Testis (tissue), 3 donors: ENCODE measurements around the gene ARHGEF38. TPM values are rescaled to one million over a fixed set of nuclear protein-coding genes. Genes with fewer than 3 reads are reported as not detected.

ENCODE experiments used
- DNase-seq: peaks from one replicate; pipeline ENCODE4 v3.0.0-alpha.2; 2019
- H3K27ac ChIP-seq, 2 donors: fragments of 200-600 bp; sonication (generic); one replicate each; pipeline ENCODE4 v1.5.1; 2019
- H3K27me3 ChIP-seq: fragments of 200-600 bp; sonication (generic); one replicate; pipeline ENCODE4 v1.5.1; 2019
- H3K36me3 ChIP-seq: fragments of 200-600 bp; sonication (generic); one replicate; pipeline ENCODE4 v1.5.1; 2017; ENCODE audit warnings: low read depth; ENCODE audit errors: missing control alignments
- H3K4me1 ChIP-seq: fragments of 200-600 bp; sonication (generic); one replicate; pipeline ENCODE4 v1.5.1; 2019
- H3K4me3 ChIP-seq, 2 donors: fragments of 200-600 bp; sonication (generic); one replicate each; pipeline ENCODE4 v1.5.1; 2017 to 2019
- H3K9me3 ChIP-seq: fragments of 200-600 bp; sonication (generic); one replicate; pipeline ENCODE4 v1.5.1; 2017
- POLR2A ChIP-seq: fragments of 450-650 bp; IDR thresholded peaks from one replicate; pipeline ENCODE4 v1.6.1; 2017; ENCODE audit warnings: antibody characterized with exemption, mild to moderate bottlenecking, moderate library complexity
- WGBS, 2 donors: methylation state at CpG; one replicate each; pipeline ENCODE4 v1.1.5; 2018; 5-methylcytosine and 5-hydroxymethylcytosine counted together
- intact Hi-C: fragments of 100-400 bp; cut with DNase I; formaldehyde crosslinking; loops from one replicate; pipeline ENCODE4 v1.15.1; 2023; ENCODE audit warnings: low total_unique reads
- polyA plus RNA-seq: library from polyadenylated mRNA; stranded (reverse); fragments of 350-450 nt; fragmentation: Illumina TruSeq; extraction: RNeasy Lipid Tissue Mini Kit (QIAGEN cat#74804); gene quantifications from one replicate; pipeline ENCODE4 v1.2.3, GENCODE V29; 2014; ENCODE audit warnings: low read depth, low replicate concordance; ENCODE audit not compliant: insufficient read depth
- total RNA-seq, 2 donors: library from RNA; depleted of rRNA; stranded (reverse); fragments of >200 nt; gene quantifications; one replicate each; pipeline ENCODE4 v1.2.3, GENCODE V29; 2016
- TF ChIP-seq, protein P1 (sequence below), 3 experiments: fragments of 450-650 bp in 2 of 3; fragments of 200-600 bp in 1 of 3; sonication (generic) in 1 of 3; IDR thresholded peaks; one replicate each; pipeline ENCODE4 v1.5.1; 2016 to 2019; ENCODE audit warnings: antibody characterized with exemption in 3 of 3, mild to moderate bottlenecking in 2 of 3, moderate library complexity in 1 of 3

Gene ARHGEF38
- total and polyA plus RNA-seq, 3 donors from 2014 or later = 0.08 to 2.2 (median 0.86) TPM

- H3K27me3 ChIP-seq = no peaks in the 10 kb centered on the region
- no peak overlapping the region for H3K27ac ChIP-seq
- 78 to 88% methylated on average over 1 of the region's 1 CpG for WGBS, 2 donors
- no peak overlapping the region for H3K4me3 ChIP-seq
- H3K4me1 ChIP-seq = no peaks in the 10 kb centered on the region
- no peaks in the 10 kb centered on the region for H3K36me3 ChIP-seq
- intact Hi-C loops = no loop called here
- TF ChIP-seq, protein P1, sequence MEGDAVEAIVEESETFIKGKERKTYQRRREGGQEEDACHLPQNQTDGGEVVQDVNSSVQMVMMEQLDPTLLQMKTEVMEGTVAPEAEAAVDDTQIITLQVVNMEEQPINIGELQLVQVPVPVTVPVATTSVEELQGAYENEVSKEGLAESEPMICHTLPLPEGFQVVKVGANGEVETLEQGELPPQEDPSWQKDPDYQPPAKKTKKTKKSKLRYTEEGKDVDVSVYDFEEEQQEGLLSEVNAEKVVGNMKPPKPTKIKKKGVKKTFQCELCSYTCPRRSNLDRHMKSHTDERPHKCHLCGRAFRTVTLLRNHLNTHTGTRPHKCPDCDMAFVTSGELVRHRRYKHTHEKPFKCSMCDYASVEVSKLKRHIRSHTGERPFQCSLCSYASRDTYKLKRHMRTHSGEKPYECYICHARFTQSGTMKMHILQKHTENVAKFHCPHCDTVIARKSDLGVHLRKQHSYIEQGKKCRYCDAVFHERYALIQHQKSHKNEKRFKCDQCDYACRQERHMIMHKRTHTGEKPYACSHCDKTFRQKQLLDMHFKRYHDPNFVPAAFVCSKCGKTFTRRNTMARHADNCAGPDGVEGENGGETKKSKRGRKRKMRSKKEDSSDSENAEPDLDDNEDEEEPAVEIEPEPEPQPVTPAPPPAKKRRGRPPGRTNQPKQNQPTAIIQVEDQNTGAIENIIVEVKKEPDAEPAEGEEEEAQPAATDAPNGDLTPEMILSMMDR (IDR thresholded peaks at IDR 0.05) = no peak
- no peak for TF ChIP-seq POLR2A
- no peak for DNase-seq
- H3K9me3 ChIP-seq = no peaks in the 10 kb centered on the region
These were observed 42.7 kb upstream of the ARHGEF38 start for GRCh38 chr4:105509714-105510113.

GRCh38 chr4:105510245-105510644 lies 42.2 kb upstream of the ARHGEF38 start:
- DNase-seq = no peak
- 49 to 67% methylated on average over 2 of the region's 2 CpGs for WGBS, 2 donors
- H3K4me1 ChIP-seq = no peaks in the 10 kb centered on the region
- intact Hi-C loops = no loop called here
- TF ChIP-seq POLR2A = no peak
- TF ChIP-seq, protein P1 (IDR thresholded peaks at IDR 0.05) = no peak
- H3K9me3 ChIP-seq = no peaks in the 10 kb centered on the region
- H3K4me3 ChIP-seq = no peak overlapping the region
- no peak overlapping the region for H3K27ac ChIP-seq
- H3K27me3 ChIP-seq = no peaks in the 10 kb centered on the region
- H3K36me3 ChIP-seq = no peaks in the 10 kb centered on the region

DNA sequence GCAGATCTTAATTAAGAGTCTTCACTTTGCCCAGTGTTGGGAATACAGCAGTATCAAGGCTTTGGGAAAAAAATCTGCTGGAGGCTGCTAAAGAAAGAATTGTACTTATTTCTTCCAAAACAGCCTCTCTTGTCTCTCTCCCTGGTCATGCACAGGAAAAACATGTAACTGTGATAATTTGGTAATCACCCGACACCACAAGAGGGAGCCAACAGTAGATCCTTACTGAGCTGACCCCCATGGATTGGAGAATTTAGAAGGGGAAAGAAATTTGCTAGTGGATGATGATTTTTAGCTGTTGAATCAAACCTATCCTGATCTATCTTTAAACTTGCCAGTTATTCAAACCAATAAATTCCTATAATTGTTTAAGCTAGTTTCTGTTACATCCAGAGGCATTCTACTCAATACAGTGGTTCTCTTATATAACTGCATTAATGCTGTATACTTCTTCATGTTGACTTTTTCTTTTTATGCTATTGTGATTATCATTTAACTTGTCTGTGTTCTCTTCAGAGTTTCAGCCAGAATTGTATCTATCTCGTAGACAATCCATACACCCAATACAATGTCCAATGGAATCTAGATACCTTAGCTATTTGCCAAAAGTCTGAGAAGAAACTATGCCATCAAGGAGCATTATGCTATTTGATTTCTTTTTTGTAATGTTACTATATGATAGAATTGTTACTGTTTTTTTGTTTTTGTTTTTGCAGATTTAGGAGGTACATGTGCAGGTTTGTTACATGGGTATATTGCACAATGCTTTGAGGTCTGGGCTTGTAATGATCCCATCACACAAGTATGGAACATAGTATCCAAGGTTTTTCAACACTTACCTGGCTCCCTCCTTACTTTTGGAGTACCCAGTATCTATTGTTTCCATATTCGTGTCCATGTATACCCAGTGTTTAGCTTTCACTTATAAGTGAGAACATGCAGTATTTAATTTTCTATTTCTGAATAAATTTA lies 31.3 kb upstream of the ARHGEF38 start:
- no peaks in the 10 kb centered on the region for H3K27me3 ChIP-seq
- no peaks in the 10 kb centered on the region for H3K4me1 ChIP-seq
- H3K36me3 ChIP-seq = no peaks in the 10 kb centered on the region
- intact Hi-C loops = no loop called here
- no peaks in the 10 kb centered on the region for H3K9me3 ChIP-seq
- TF ChIP-seq, protein P1 (IDR thresholded peaks at IDR 0.05) = peak in 1 of 3 experiments; percentile 35
- TF ChIP-seq POLR2A = no peak
- WGBS, 2 donors = 15 to 22% methylated on average over 3 of the region's 3 CpGs
- no peak overlapping the region for H3K27ac ChIP-seq
- H3K4me3 ChIP-seq = no peak overlapping the region
- DNase-seq = peak; percentile 60

DNA sequence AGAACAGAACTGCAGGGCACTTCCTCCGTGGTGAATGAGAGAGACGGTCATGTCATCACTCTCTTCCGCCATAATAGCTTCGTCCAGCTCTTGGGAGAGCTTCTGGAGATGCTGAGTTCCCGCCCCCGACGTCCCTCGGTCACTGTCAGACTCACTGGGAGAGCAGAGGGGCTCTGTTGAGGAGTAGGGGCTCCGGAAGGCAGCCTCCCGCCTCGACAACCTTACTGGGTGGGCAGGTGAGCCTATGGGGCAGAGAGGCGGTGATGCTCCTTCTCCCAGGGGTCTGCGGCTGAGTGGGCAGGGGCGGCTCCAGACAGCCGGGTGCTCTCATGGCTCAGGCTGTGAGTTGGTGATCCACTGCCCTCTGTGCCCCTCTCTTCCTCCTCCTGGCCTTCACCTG lies 25.8 kb upstream of the ARHGEF38 start:
- no peaks in the 10 kb centered on the region for H3K27me3 ChIP-seq
- H3K36me3 ChIP-seq = no peaks in the 10 kb centered on the region
- 74 to 79% methylated on average over 6 to 15 of the region's 15 CpGs for WGBS, 2 donors
- TF ChIP-seq, protein P1 (IDR thresholded peaks at IDR 0.05) = no peak
- no peak for TF ChIP-seq POLR2A
- DNase-seq = no peak
- no peak overlapping the region for H3K27ac ChIP-seq
- no peak overlapping the region for H3K4me3 ChIP-seq
- intact Hi-C loops = no loop called here
- no peaks in the 10 kb centered on the region for H3K4me1 ChIP-seq
- no peaks in the 10 kb centered on the region for H3K9me3 ChIP-seq
